GM06990 (cell line): ENCODE results near the gene TM9SF3.

Source experiments
- DNase-seq: peaks from one replicate; pipeline ENCODE4 v3.0.0-alpha.2; 2011; ENCODE audit not compliant: insufficient read length; ENCODE audit errors: extremely low read depth
- H3K27me3 ChIP-seq: replicated peaks from 2 replicates; pipeline ENCODE4 v1.6.0; 2011; ENCODE audit warnings: low read length; ENCODE audit not compliant: control insufficient read depth, insufficient read depth
- H3K36me3 ChIP-seq: 2 replicates; pipeline ENCODE4 v1.5.1; 2011; ENCODE audit warnings: low read length; ENCODE audit not compliant: control insufficient read depth, insufficient read depth
- H3K4me3 ChIP-seq: replicated peaks from 2 replicates; pipeline ENCODE4 v1.5.1; 2011; ENCODE audit warnings: low read depth, mild to moderate bottlenecking, control low read depth, low read length
- TF ChIP-seq, protein P1 (sequence below): IDR thresholded peaks from 2 replicates; pipeline ENCODE4 v1.5.1; 2011; ENCODE audit warnings: low read length, control low read depth, mild to moderate bottlenecking, inconsistent platforms; ENCODE audit not compliant: insufficient read depth, poor library complexity, severe bottlenecking

TM9SF3 gene

DNA sequence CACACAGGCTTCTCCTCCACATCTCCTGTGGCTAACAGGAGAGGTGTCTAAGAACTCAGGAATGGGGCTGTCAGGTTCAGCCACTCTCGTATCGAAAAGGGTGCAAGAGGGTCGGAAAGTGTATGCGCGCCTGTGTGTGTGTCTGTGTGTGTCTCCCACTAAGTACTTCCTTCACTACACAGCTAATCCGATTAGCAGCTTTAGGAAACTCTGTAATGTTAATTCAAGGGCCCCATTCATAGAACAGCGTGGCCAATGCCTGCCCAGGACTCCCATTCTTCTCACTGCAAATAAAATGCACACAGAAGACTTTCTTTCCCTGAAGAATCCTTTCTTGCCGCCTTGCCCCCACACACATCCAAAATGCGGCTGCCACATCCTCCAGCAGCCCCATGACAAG is 112.9 kb downstream of the TM9SF3 start:
- DNase-seq = no peak
- Histone ChIP-seq H3K27me3 (peaks cover 2% of the 10 kb centered on the region), H3K4me3 (no peak overlapping the region), H3K36me3 (no peaks in the 10 kb centered on the region)
- TF ChIP-seq, protein P1, sequence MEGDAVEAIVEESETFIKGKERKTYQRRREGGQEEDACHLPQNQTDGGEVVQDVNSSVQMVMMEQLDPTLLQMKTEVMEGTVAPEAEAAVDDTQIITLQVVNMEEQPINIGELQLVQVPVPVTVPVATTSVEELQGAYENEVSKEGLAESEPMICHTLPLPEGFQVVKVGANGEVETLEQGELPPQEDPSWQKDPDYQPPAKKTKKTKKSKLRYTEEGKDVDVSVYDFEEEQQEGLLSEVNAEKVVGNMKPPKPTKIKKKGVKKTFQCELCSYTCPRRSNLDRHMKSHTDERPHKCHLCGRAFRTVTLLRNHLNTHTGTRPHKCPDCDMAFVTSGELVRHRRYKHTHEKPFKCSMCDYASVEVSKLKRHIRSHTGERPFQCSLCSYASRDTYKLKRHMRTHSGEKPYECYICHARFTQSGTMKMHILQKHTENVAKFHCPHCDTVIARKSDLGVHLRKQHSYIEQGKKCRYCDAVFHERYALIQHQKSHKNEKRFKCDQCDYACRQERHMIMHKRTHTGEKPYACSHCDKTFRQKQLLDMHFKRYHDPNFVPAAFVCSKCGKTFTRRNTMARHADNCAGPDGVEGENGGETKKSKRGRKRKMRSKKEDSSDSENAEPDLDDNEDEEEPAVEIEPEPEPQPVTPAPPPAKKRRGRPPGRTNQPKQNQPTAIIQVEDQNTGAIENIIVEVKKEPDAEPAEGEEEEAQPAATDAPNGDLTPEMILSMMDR = no peak

DNA sequence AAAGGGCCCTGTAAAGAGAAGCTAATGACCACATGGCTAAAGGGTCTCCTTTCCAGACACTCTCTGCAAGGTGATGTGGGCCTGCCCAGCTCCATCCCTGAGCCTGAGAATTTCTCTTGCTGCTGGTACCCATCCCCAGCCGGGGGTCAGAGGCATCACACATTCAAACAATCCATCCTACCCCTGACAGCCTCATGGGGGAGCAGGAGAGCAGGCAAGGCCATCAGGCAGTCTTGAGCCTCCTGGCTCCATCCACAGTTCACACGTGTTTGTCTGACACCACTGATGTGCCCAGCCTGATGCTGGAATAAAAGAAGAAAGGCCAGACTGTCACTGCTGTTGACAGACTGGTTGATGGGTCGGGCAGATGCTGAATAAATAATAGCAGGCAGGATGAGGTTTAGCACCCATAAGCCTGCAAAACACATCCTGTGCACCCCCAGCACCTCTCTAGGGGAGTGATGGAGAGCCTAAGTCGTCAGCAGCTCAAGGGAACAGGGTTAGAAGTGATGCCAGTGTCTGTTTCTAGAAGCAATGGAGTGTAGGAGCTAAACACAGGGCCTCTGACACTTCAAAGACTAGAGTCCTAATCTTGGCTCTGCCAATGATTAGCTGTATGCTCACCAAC is 116.6 kb downstream of the TM9SF3 start:
- Histone ChIP-seq H3K4me3 (no peak overlapping the region), H3K27me3 (peaks cover 2% of the 10 kb centered on the region), H3K36me3 (no peaks in the 10 kb centered on the region)
- no peak for DNase-seq
- TF ChIP-seq, protein P1 = peak; percentile 83

DNA sequence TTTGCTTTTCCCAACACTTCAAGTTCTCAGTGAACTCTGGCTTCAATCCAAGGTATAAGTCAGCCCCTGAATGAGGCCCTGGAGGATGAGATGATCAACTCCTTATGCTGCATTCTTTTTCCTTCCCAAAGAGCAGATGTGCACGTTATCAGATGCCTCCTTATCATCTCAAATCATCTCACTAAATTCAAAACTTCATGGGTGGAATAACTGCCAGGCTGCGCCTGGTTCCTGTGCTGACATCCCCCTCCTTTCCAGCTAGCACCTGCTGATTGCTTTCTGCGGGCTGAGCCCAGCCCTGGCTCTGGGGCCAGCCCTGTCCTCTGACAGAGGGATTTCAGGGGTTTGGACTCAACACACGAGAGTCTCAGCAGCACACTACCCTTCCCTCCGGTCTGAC is 118.0 kb downstream of the TM9SF3 start:
- DNase-seq = no peak
- H3K4me3 ChIP-seq = no peak overlapping the region
- TF ChIP-seq, protein P1 = no peak

More for the DNA sequence above, 118.0 kb downstream of the TM9SF3 start:
- Histone ChIP-seq H3K36me3 (no peaks in the 10 kb centered on the region), H3K27me3 (peaks cover 2% of the 10 kb centered on the region)
